CMK (cell line): ENCODE measurements around the gene SLC19A1.

ENCODE experiments used
- DNase-seq: peaks from one replicate; pipeline ENCODE4 v3.0.0-alpha.2; 2010; ENCODE audit warnings: low read depth

The SLC19A1 gene

GRCh38 chr21:45558044-45558721 is 15.9 kb upstream of the SLC19A1 start:
- DNase-seq: no peak

- DNase-seq: no peak
Measured at GRCh38 chr21:45557616-45558043, 15.4 kb upstream of the SLC19A1 start.

GRCh38 chr21:45556645-45557615 is 14.7 kb upstream of the SLC19A1 start:
- DNase-seq: no peak

GRCh38 chr21:45556302-45556644 is 14.0 kb upstream of the SLC19A1 start:
- no peak for DNase-seq

GRCh38 chr21:45555557-45556301 is 13.5 kb upstream of the SLC19A1 start:
- no peak for DNase-seq

- no peak for DNase-seq
Measured at GRCh38 chr21:45555251-45555556, 13.0 kb upstream of the SLC19A1 start.

- no peak for DNase-seq
Measured at GRCh38 chr21:45554477-45555175, 12.4 kb upstream of the SLC19A1 start.

- no peak for DNase-seq
Measured at GRCh38 chr21:45552696-45553391, 10.6 kb upstream of the SLC19A1 start.

- DNase-seq: no peak
Measured at GRCh38 chr21:45551783-45552695, 9.8 kb upstream of the SLC19A1 start.

- no peak for DNase-seq
Measured at GRCh38 chr21:45551316-45551715, 9.1 kb upstream of the SLC19A1 start.

- peak; percentile 98 for DNase-seq
Measured at GRCh38 chr21:45550522-45551210, 8.4 kb upstream of the SLC19A1 start.

- peak; percentile 84 for DNase-seq
Measured at GRCh38 chr21:45549626-45550463, 7.6 kb upstream of the SLC19A1 start.

GRCh38 chr21:45548711-45549491 is 6.7 kb upstream of the SLC19A1 start:
- no peak for DNase-seq

- DNase-seq: no peak
Measured at GRCh38 chr21:45547545-45547900, 5.3 kb upstream of the SLC19A1 start.

GRCh38 chr21:45546636-45547544 is 4.7 kb upstream of the SLC19A1 start:
- no peak for DNase-seq

- DNase-seq: no peak
Measured at GRCh38 chr21:45545691-45546531, 3.7 kb upstream of the SLC19A1 start.
